Keratinocyte (primary cell): ENCODE data around the gene ALDOA. TPM values are rescaled to one million over a fixed set of nuclear protein-coding genes. Genes with fewer than 3 reads are reported as not detected.

ENCODE experiments used
- DNase-seq: peaks from one replicate; pipeline ENCODE4 v3.0.0-alpha.2; 2011; ENCODE audit warnings: low read depth, missing footprints, low spot score
- FAIRE-seq: peaks from 2 replicates; lab custom pipeline; 2011; peaks lifted over from hg19 to GRCh38; lab: Jason Lieb, UNC
- H2AFZ ChIP-seq: 2 replicates; pipeline ENCODE4 v1.6.0; 2012; ENCODE audit warnings: low read length, control low read depth, inconsistent platforms; ENCODE audit not compliant: control insufficient read depth
- H3K27ac ChIP-seq: 2 replicates; pipeline ENCODE4 v1.5.1; 2011; ENCODE audit warnings: low read length; ENCODE audit not compliant: control insufficient read depth, insufficient read depth
- H3K27me3 ChIP-seq: 3 replicates; pipeline ENCODE4 v1.6.0; 2011; ENCODE audit warnings: low read length; ENCODE audit not compliant: control insufficient read depth, insufficient read depth; ENCODE audit errors: extremely low read depth
- H3K36me3 ChIP-seq, 2 experiments: 2 replicates in 1 of 2; 3 replicates in 1 of 2; pipeline ENCODE4 v1.5.1; 2011; ENCODE audit warnings: low read length in 2 of 2, mild to moderate bottlenecking in 1 of 2; ENCODE audit not compliant: control insufficient read depth in 2 of 2, insufficient read depth in 2 of 2; ENCODE audit errors: extremely low read depth in 1 of 2
- H3K4me1 ChIP-seq: 3 replicates; pipeline ENCODE4 v1.5.1; 2011; ENCODE audit warnings: low read length; ENCODE audit not compliant: control insufficient read depth, insufficient read depth; ENCODE audit errors: extremely low read depth
- H3K4me2 ChIP-seq: 3 replicates; pipeline ENCODE4 v1.6.0; 2011; ENCODE audit warnings: low read depth, low read length; ENCODE audit not compliant: control insufficient read depth, insufficient read depth; ENCODE audit errors: extremely low read depth
- H3K4me3 ChIP-seq, 3 experiments: fragments of 200-600 bp in 1 of 3; sonication (generic) in 1 of 3; 2 replicates in 2 of 3; 3 replicates in 1 of 3; pipeline ENCODE4 v1.5.1; 2011 to 2016; ENCODE audit warnings: low read length in 3 of 3, mild to moderate bottlenecking in 3 of 3, control low read depth in 2 of 3, inconsistent platforms in 1 of 3, low read depth in 1 of 3, mixed read lengths in 1 of 3, mixed run types in 1 of 3, moderate library complexity in 1 of 3; ENCODE audit not compliant: control insufficient read depth in 2 of 3, insufficient read depth in 2 of 3; ENCODE audit errors: extremely low read depth in 1 of 3
- H3K79me2 ChIP-seq: 2 replicates; pipeline ENCODE4 v1.6.0; 2012; ENCODE audit warnings: low read length; ENCODE audit not compliant: control insufficient read depth, insufficient read depth
- H3K9ac ChIP-seq: 3 replicates; pipeline ENCODE4 v1.6.0; 2011; ENCODE audit warnings: low read length; ENCODE audit not compliant: control insufficient read depth, insufficient read depth; ENCODE audit errors: extremely low read depth
- H3K9me1 ChIP-seq: 3 replicates; pipeline ENCODE4 v1.6.0; 2011; ENCODE audit warnings: low read length; ENCODE audit not compliant: control insufficient read depth, insufficient read depth; ENCODE audit errors: extremely low read depth
- H3K9me3 ChIP-seq: 2 replicates; pipeline ENCODE4 v1.5.1; 2012; ENCODE audit warnings: low read depth, low read length; ENCODE audit not compliant: control insufficient read depth
- H4K20me1 ChIP-seq: 3 replicates; pipeline ENCODE4 v1.6.0; 2011; ENCODE audit warnings: low read length; ENCODE audit not compliant: control insufficient read depth, insufficient read depth; ENCODE audit errors: extremely low read depth
- CTCF ChIP-seq, 3 experiments: IDR thresholded peaks in 1 of 3; conservative IDR thresholded peaks in 1 of 3; optimal IDR thresholded peaks in 1 of 3; 2 replicates in 2 of 3; 3 replicates in 1 of 3; pipeline versions ENCODE3 to v1.5.1; 2011; ENCODE audit warnings: low read length in 3 of 3, mild to moderate bottlenecking in 3 of 3, moderate library complexity in 2 of 3, control low read depth in 1 of 3, inconsistent platforms in 1 of 3; ENCODE audit not compliant: insufficient read depth in 2 of 3; ENCODE audit errors: extremely low read depth in 1 of 3
- EZH2 ChIP-seq: IDR thresholded peaks from one replicate; pipeline ENCODE4 v1.6.1; 2012; ENCODE audit warnings: inconsistent platforms, mild to moderate bottlenecking, low read length, moderate library complexity
- dilution Hi-C: fragments of 300-500 bp; cut with MboI; formaldehyde crosslinking; loops from one replicate; pipeline ENCODE4 v1.7.0; 2020; ENCODE audit warnings: low sequenced_read_pairs; ENCODE audit not compliant: extremely low pct_ligation_motif_present
- polyA plus RNA-seq, 5 experiments: library from polyadenylated mRNA; depleted of rRNA in 3 of 5; stranded (reverse) in 3 of 5; stranded (forward) in 1 of 5; unstranded in 1 of 5; fragments of >200 nt; gene quantifications; 1 replicate in 1 of 5; 2 replicates in 3 of 5; 3 replicates in 1 of 5; pipeline versions ENCODE4 v1.2.1 to v1.2.3, GENCODE V29; 2011 to 2012; ENCODE audit warnings: missing spikeins in 2 of 5, low read depth in 1 of 5, low replicate concordance in 1 of 5

Gene ALDOA
- polyA plus RNA-seq, 1 donor (not counting 4 experiments of a cell fraction or from before 2014, with no cell fraction given): 800 TPM

GRCh38 chr16:30086291-30087140 is 21.0 kb downstream of the ALDOA start:
- dilution Hi-C loops: no loop called here
- no peak for FAIRE-seq

GRCh38 chr16:30087181-30087898 is 21.8 kb downstream of the ALDOA start:
- no peaks in the 10 kb centered on the region for H4K20me1 ChIP-seq
- peaks cover 3% of the 10 kb centered on the region for H3K79me2 ChIP-seq
- H3K9me1 ChIP-seq: no peaks in the 10 kb centered on the region
- H3K4me3 ChIP-seq: no peak overlapping the region
- no peak overlapping the region for H3K9ac ChIP-seq
- no peak overlapping the region for H2AFZ ChIP-seq
- H3K27ac ChIP-seq: no peak overlapping the region
- H3K9me3 ChIP-seq: no peaks in the 10 kb centered on the region
- TF ChIP-seq EZH2: no peak
- no peak for TF ChIP-seq CTCF (optimal IDR thresholded peaks at IDR 0.05 in 1 of 3, IDR thresholded peaks at IDR 0.05 in 1 of 3, conservative IDR thresholded peaks at IDR 0.05 in 1 of 3; ENCODE audit: extremely low read depth in 1 of 3, insufficient read depth in 2 of 3, low read length in 3 of 3)
- peaks cover 35% of the 10 kb centered on the region for H3K4me1 ChIP-seq
- DNase-seq: no peak
- no peaks in the 10 kb centered on the region for H3K27me3 ChIP-seq
- peaks cover 22 to 24% of the 10 kb centered on the region in 2 experiments for H3K36me3 ChIP-seq
- H3K4me2 ChIP-seq: no peak overlapping the region
- dilution Hi-C loops: no loop called here
- FAIRE-seq: no peak

More at GRCh38 chr16:30086291-30087140, 21.0 kb downstream of the ALDOA start:
- H4K20me1 ChIP-seq: no peaks in the 10 kb centered on the region
- H3K27me3 ChIP-seq: no peaks in the 10 kb centered on the region
- H3K4me3 ChIP-seq: no peak overlapping the region
- H3K4me1 ChIP-seq: peaks cover 29% of the 10 kb centered on the region
- no peak for DNase-seq
- TF ChIP-seq EZH2: no peak
- TF ChIP-seq CTCF (optimal IDR thresholded peaks at IDR 0.05 in 1 of 3, IDR thresholded peaks at IDR 0.05 in 1 of 3, conservative IDR thresholded peaks at IDR 0.05 in 1 of 3; ENCODE audit: extremely low read depth in 1 of 3, insufficient read depth in 2 of 3, low read length in 3 of 3): no peak
- H3K79me2 ChIP-seq: peaks cover 3% of the 10 kb centered on the region
- peaks cover 25 to 27% of the 10 kb centered on the region in 2 experiments for H3K36me3 ChIP-seq
- no peaks in the 10 kb centered on the region for H3K9me3 ChIP-seq
- no peaks in the 10 kb centered on the region for H3K9me1 ChIP-seq
- no peak overlapping the region for H2AFZ ChIP-seq
- H3K4me2 ChIP-seq: no peak overlapping the region
- H3K9ac ChIP-seq: no peak overlapping the region
- H3K27ac ChIP-seq: no peak overlapping the region
